ENCODE data around the gene LY6G6D.
A peak's percentile ranks its signal among the peaks of the same experiment; 100 is the strongest.

LY6G6D gene, protein sequence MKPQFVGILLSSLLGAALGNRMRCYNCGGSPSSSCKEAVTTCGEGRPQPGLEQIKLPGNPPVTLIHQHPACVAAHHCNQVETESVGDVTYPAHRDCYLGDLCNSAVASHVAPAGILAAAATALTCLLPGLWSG

GRCh38 chr6:31715022-31715958 lies at the start of gene LY6G6D:
Gene LY6G6D, plus strand, starts transcription at chr6:31715348. Its CDS starts 8 bp downstream, at chr6:31715356.
- Mint-ChIP-seq H3K4me1 (peaks cover 36% of the 10 kb centered on the region), H3K9me3 (no peaks in the 10 kb centered on the region), H3K36me3 (ENCODE audit: low read depth) (no peaks in the 10 kb centered on the region), H3K4me3 (peak within 1 kb of the TSS in 2 of 3 experiments; percentile 28 to 37), H3K27me3 (ENCODE audit: low read depth) (peaks cover 8% of the 10 kb centered on the region), H3K27ac (peak within 1 kb of the TSS; percentile 83 to 93 (median 92))
- TF ChIP-seq CTCF (IDR thresholded peaks at IDR 0.05; ENCODE audit: unreplicated experiment in 3 of 3): no peak

DNA sequence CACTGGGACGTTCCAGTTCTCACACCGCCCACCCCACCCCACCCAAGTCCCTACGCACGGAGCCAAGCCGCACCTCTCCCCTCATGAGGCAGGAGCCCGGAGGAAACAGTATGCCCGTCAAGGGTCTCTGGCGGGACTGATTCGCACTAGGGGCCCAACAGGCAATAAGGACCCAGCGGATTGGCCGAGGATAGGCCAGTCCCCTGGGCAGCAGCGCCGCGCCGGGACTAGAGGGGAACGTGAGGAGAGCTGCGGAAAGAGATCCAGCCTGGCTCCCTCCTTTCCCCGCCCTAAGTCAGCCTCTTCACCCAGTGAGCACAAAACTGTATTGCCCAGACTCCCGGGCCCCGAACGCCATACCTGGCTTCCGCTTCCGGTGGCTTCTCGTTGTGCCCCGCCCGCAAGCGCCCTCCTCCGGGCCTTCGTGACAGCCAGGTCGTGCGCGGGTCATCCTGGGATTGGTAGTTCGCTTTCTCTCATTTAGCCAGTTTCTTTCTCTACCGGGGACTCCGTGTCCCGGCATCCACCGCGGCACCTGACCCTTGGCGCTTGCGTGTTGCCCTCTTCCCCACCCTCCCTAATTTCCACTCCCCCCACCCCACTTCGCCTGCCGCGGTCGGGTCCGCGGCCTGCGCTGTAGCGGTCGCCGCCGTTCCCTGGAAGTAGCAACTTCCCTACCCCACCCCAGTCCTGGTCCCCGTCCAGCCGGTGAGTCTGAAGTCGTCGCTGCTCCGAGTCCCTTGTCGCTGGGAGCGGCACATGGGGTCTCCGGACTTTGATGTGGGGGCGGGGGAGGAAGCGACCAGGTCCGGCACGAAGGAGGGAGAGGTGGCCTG lies 49.4 kb upstream of the LY6G6D start, which contains the start of gene CSNK2B:
Gene CSNK2B (plus strand): TSS at position 580 of the 836 bp plus-strand sequence. CDS start 752 bp downstream, outside the sequence.
- H3K27ac Mint-ChIP-seq: peak within 1 kb of the TSS; percentile 97 to 99 (median 99)
- no peak for TF ChIP-seq CTCF (IDR thresholded peaks at IDR 0.05; ENCODE audit: unreplicated experiment in 3 of 3)
- H3K36me3 Mint-ChIP-seq (ENCODE audit: low read depth): peaks cover 54% of the 10 kb centered on the region
- H3K4me1 Mint-ChIP-seq: peaks cover 47% of the 10 kb centered on the region
- H3K4me3 Mint-ChIP-seq: peak within 1 kb of the TSS; percentile 93 to 97 (median 95)
- no peaks in the 10 kb centered on the region for H3K27me3 Mint-ChIP-seq (ENCODE audit: low read depth)
- H3K9me3 Mint-ChIP-seq: no peaks in the 10 kb centered on the region

- no peak for TF ChIP-seq CTCF (IDR thresholded peaks at IDR 0.05; ENCODE audit: unreplicated experiment in 3 of 3)
- H3K27me3 Mint-ChIP-seq (ENCODE audit: low read depth): no peaks in the 10 kb centered on the region
- peaks cover 42% of the 10 kb centered on the region for H3K4me1 Mint-ChIP-seq
- peak overlapping the region; percentile 93 to 97 (median 95) for H3K4me3 Mint-ChIP-seq
- H3K36me3 Mint-ChIP-seq (ENCODE audit: low read depth): peaks cover 61% of the 10 kb centered on the region
- peak overlapping the region; percentile 97 to 99 (median 99) for H3K27ac Mint-ChIP-seq
- no peaks in the 10 kb centered on the region for H3K9me3 Mint-ChIP-seq
Observed at GRCh38 chr6:31666337-31666965, 48.7 kb upstream of the LY6G6D start.

GRCh38 chr6:31669676-31670075 lies 45.5 kb upstream of the LY6G6D start, which contains the start of gene LY6G5B:
Gene LY6G5B, plus strand, starts transcription at chr6:31669976. Its CDS starts 975 bp downstream, at chr6:31670951.
- no peak for TF ChIP-seq CTCF (IDR thresholded peaks at IDR 0.05; ENCODE audit: unreplicated experiment in 3 of 3)

GRCh38 chr6:31676322-31676903 lies 38.7 kb upstream of the LY6G6D start:
- H3K27me3 Mint-ChIP-seq (ENCODE audit: low read depth): no peaks in the 10 kb centered on the region
- H3K9me3 Mint-ChIP-seq: no peaks in the 10 kb centered on the region
- peak overlapping the region in 1 of 3 experiments; percentile 24 for H3K4me3 Mint-ChIP-seq
- peaks cover 18% of the 10 kb centered on the region for H3K36me3 Mint-ChIP-seq (ENCODE audit: low read depth)
- no peak for TF ChIP-seq CTCF (IDR thresholded peaks at IDR 0.05; ENCODE audit: unreplicated experiment in 3 of 3)
- H3K4me1 Mint-ChIP-seq: peaks cover 11% of the 10 kb centered on the region
- peak overlapping the region in 1 of 3 experiments; percentile 30 for H3K27ac Mint-ChIP-seq

More at GRCh38 chr6:31669676-31670075, 45.5 kb upstream of the LY6G6D start, which contains the start of gene LY6G5B:
- H3K36me3 Mint-ChIP-seq (ENCODE audit: low read depth): peaks cover 62% of the 10 kb centered on the region
- H3K4me3 Mint-ChIP-seq: peak within 1 kb of the TSS; percentile 19 to 70 (median 25)
- no peaks in the 10 kb centered on the region for H3K27me3 Mint-ChIP-seq (ENCODE audit: low read depth)
- peaks cover 21% of the 10 kb centered on the region for H3K4me1 Mint-ChIP-seq
- no peak within 1 kb of the TSS for H3K27ac Mint-ChIP-seq
- H3K9me3 Mint-ChIP-seq: no peaks in the 10 kb centered on the region
